ENCODE results near the gene PDE4C. TPM values are rescaled to one million over a fixed set of nuclear protein-coding genes. Genes with fewer than 3 reads are reported as not detected.

Gene PDE4C
- total and polyA plus RNA-seq, 9 of the 15 experiments (the other 6 are each of a cell fraction or from before 2014, with no cell fraction given), result 0.04 to 0.91 (median 0.20) TPM; not detected in 1

DNA sequence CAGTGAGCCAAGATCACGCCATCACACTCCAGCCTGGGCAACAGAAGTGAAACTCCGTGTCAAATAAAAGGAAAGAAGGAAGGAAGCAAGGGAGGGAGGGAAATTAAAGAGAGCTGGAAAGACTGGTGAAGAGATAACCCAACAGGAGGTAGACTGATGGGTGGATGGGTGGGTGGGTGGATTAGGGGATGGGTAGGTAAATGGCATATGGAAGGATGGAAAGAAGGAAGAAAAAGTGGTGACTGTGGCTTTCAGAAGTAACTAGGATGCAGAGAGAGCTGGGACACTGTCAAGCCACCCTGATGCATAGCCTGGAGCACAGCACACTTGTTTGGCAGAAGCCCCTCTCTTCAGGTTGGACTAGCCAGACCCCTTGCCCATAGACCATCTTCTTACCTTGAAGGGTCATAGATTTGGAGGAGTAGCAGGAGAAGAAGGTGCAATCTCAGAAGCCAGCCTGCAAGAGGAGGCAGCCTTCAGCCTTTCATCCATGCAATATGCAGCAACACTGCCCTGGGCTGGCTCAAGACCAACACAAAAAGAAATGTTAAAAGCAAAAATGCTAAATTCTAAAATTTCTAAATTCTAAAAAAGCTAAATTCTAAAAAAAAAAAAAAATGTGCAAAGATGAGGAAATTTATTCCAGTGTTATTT, 43.0 kb upstream of the PDE4C start:
- no TSS peak for BruUV-seq (replicated peaks)
- H3K79me2 ChIP-seq (ENCODE audit: control insufficient read depth, insufficient read depth, low read length), result no peaks in the 10 kb centered on the region
- CTCF ChIA-PET (ENCODE audit: low intra/inter-chr PET ratio), result interaction anchor here (0.6 kb wide), 1 partner anchor 41 kb away, joined by 3 read pairs; no protein-coding TSS in a partner anchor
- DNase-seq (ENCODE audit: extremely low read depth in 1 of 4, low spot score in 3 of 4), result no peak
- no peak overlapping the region for H3K9ac ChIP-seq (ENCODE audit: insufficient read depth in 1 of 2, low read depth in 2 of 2, low read length in 2 of 2)
- peaks cover 6 to 36% of the 10 kb centered on the region in 2 experiments; a peak in 4 of 5 replicates for H3K4me1 ChIP-seq (replicated peaks in 1 of 2; ENCODE audit: control insufficient read depth in 2 of 2, insufficient read depth in 2 of 2, low read length in 2 of 2)
- H3K9me1 ChIP-seq (ENCODE audit: control insufficient read depth, insufficient read depth, low read length), result no peaks in the 10 kb centered on the region
- no peak overlapping the region for H3K27ac ChIP-seq (ENCODE audit: extremely low read depth, low read depth, low read length)
- no peaks in the 10 kb centered on the region for H3K36me3 ChIP-seq (ENCODE audit: control insufficient read depth, insufficient read depth, low read length)
- H3K9me3 ChIP-seq (replicated peaks; ENCODE audit: control insufficient read depth, insufficient read depth, low read depth, low read length), result no peaks in the 10 kb centered on the region
- in situ Hi-C loops (cut with MboI), result no loop called here
- intact Hi-C loops (cut with micrococcal nuclease), result no loop called here
- no peaks in the 10 kb centered on the region for H4K20me1 ChIP-seq (replicated peaks; ENCODE audit: control insufficient read depth, insufficient read depth, low read length)
- H3K27me3 ChIP-seq (ENCODE audit: control insufficient read depth in 2 of 2, insufficient read depth in 2 of 2, low read length in 2 of 2), result no peaks in the 10 kb centered on the region
- POLR2A ChIA-PET, result interaction anchor here (0.6 to 5.7 kb wide), 4 partner anchors 11 to 145 kb away, joined by 3 to 45 read pairs (median 4); partner anchors contain the start of genes GDF15 and JUND
- TF ChIP-seq ZNF436 (CRISPR knock-in tag; IDR thresholded peaks at IDR 0.05), result peak; percentile 35; the same call in 1 of the 2 replicates
- no peak for TF ChIP-seq ZKSCAN1 (IDR thresholded peaks at IDR 0.05; ENCODE audit: low read depth, low read length)
- peak; percentile 35; the same call in 1 of the 2 replicates for TF ChIP-seq BCOR (IDR thresholded peaks at IDR 0.05)
- peak; percentile 75 for TF ChIP-seq CEBPG (CRISPR knock-in tag; IDR thresholded peaks at IDR 0.05)
- TF ChIP-seq CEBPG (tag; conservative IDR thresholded peaks at IDR 0.05 in 1 of 2, IDR thresholded peaks at IDR 0.05 in 1 of 2), result no peak
- peak; percentile 97 for TF ChIP-seq ZFP36 (IDR thresholded peaks at IDR 0.05; ENCODE audit: low read depth, low read length, partially characterized antibody)
- no peak for ATAC-seq
- no peak overlapping the region for H3K4me3 ChIP-seq
- no peak overlapping the region for H3K4me2 ChIP-seq (ENCODE audit: insufficient read depth, low read length)
- no peak overlapping the region for H2AFZ ChIP-seq (ENCODE audit: low read depth, low read length)
- no peak for FAIRE-seq
- 14% methylated on average over 1 of the region's 2 CpGs for WGBS (ENCODE audit: insufficient coverage, low coverage, missing lambda C conversion rate)
